GM12878 (cell line): ENCODE results near the gene TMOD2. TPM values are rescaled to one million over a fixed set of nuclear protein-coding genes. Genes with fewer than 3 reads are reported as not detected.

Experiments used
- BCL11A ChIP-seq: IDR thresholded peaks from 2 replicates; pipeline ENCODE4 v1.6.1; 2011; ENCODE audit warnings: low read depth, low read length
- BCLAF1 ChIP-seq: fragments of 450-650 bp; IDR thresholded peaks from 2 replicates; pipeline ENCODE4 v1.6.1; 2017; ENCODE audit warnings: antibody characterized with exemption, mild to moderate bottlenecking, moderate library complexity
- CHD4 ChIP-seq: fragments of 200-600 bp; sonication (generic); IDR thresholded peaks from 2 replicates; pipeline ENCODE4 v1.6.1; 2016; ENCODE audit warnings: mild to moderate bottlenecking
- CREB1 ChIP-seq: IDR thresholded peaks from 2 replicates; pipeline ENCODE4 v1.6.1; 2012; ENCODE audit warnings: low read depth, mild to moderate bottlenecking, inconsistent platforms
- CREM ChIP-seq: IDR thresholded peaks from 2 replicates; pipeline ENCODE4 v1.6.1; 2014; ENCODE audit warnings: antibody characterized with exemption, low read depth
- IKZF1 ChIP-seq: fragments of 450-650 bp; conservative IDR thresholded peaks from 2 replicates; pipeline ENCODE4 v1.6.1; 2017; ENCODE audit warnings: antibody characterized with exemption, mild to moderate bottlenecking
- NFYB ChIP-seq: IDR thresholded peaks from 2 replicates; pipeline ENCODE4 v1.6.1; 2011; ENCODE audit warnings: low read depth, mild to moderate bottlenecking, low read length, improper control_type of control experiment, moderate library complexity; ENCODE audit not compliant: insufficient read depth
- PBX3 ChIP-seq: IDR thresholded peaks from 2 replicates; pipeline ENCODE4 v1.6.1; 2011; ENCODE audit warnings: mild to moderate bottlenecking, low read depth, low read length, moderate library complexity; ENCODE audit not compliant: insufficient replicate concordance
- RB1 ChIP-seq: fragments of 450-650 bp; formaldehyde crosslinking; IDR thresholded peaks from 2 replicates; pipeline ENCODE4 v1.6.1; 2017; ENCODE audit warnings: mild to moderate bottlenecking, borderline replicate concordance
- RELB ChIP-seq: fragments of 450-650 bp; IDR thresholded peaks from 2 replicates; pipeline ENCODE4 v1.6.1; 2017; ENCODE audit warnings: low read depth, mild to moderate bottlenecking, moderate library complexity
- RUNX3 ChIP-seq: IDR thresholded peaks from 2 replicates; pipeline ENCODE4 v1.6.1; 2012; ENCODE audit warnings: low read length, inconsistent platforms
- SKIL ChIP-seq: fragments of 450-650 bp; IDR thresholded peaks from 2 replicates; pipeline ENCODE4 v1.6.1; 2017; ENCODE audit warnings: mild to moderate bottlenecking, low read depth, inconsistent platforms; ENCODE audit not compliant: poor library complexity, severe bottlenecking
- SREBF2 ChIP-seq: IDR thresholded peaks from 2 replicates; pipeline ENCODE4 v1.6.1; 2012; ENCODE audit warnings: mild to moderate bottlenecking, low read length
- SRF ChIP-seq, 2 experiments: IDR thresholded peaks; 2 replicates each; pipeline ENCODE4 v1.6.1; 2011; ENCODE audit warnings: low read depth in 2 of 2, low read length in 2 of 2, mild to moderate bottlenecking in 1 of 2, moderate library complexity in 1 of 2
- TCF3 ChIP-seq: IDR thresholded peaks from 2 replicates; pipeline ENCODE4 v1.6.1; 2012; ENCODE audit warnings: low read depth, mild to moderate bottlenecking, low read length, borderline replicate concordance; ENCODE audit not compliant: insufficient read depth
- TCF7 ChIP-seq: IDR thresholded peaks from 2 replicates; pipeline ENCODE4 v1.6.1; 2014; ENCODE audit warnings: antibody characterized with exemption, borderline replicate concordance
- USF2 ChIP-seq: IDR thresholded peaks from 2 replicates; pipeline ENCODE4 v1.6.1; 2011; ENCODE audit warnings: low read depth, low read length, improper control_type of control experiment, borderline replicate concordance
- ZBED1 ChIP-seq: IDR thresholded peaks from 2 replicates; pipeline ENCODE4 v1.6.1; 2016; ENCODE audit warnings: borderline replicate concordance
- ZNF24 ChIP-seq: fragments of 450-650 bp; IDR thresholded peaks from 2 replicates; pipeline ENCODE4 v1.6.1; 2017; ENCODE audit warnings: antibody characterized with exemption, mild to moderate bottlenecking
- ZNF274 ChIP-seq: IDR thresholded peaks from one replicate; pipeline ENCODE4 v1.8.0; 2011; ENCODE audit not compliant: insufficient read length, insufficient read depth
- ZNF384 ChIP-seq: IDR thresholded peaks from 2 replicates; pipeline ENCODE4 v1.6.1; 2012; ENCODE audit warnings: low read depth, mild to moderate bottlenecking, low read length, improper control_type of control experiment, borderline replicate concordance
- polyA plus RNA-seq, 11 experiments: library from polyadenylated mRNA; depleted of rRNA in 4 of 11; unstranded in 6 of 11; stranded (reverse) in 5 of 11; fragments of >200 nt; fragmentation: Nextera tagmentation in 4 of 11; fragmentation: Illumina TruSeq in 1 of 11; extraction: Ambion mirVana in 4 of 11; extraction: Trizol in 1 of 11; gene quantifications; 1 replicate in 1 of 11; 2 replicates in 10 of 11; pipeline versions ENCODE4 v1.2.1 to v1.2.3, GENCODE V29; 2011 to 2016; ENCODE audit warnings: inconsistent platforms in 2 of 11, missing spikeins in 2 of 11, low read depth in 1 of 11
- total RNA-seq, 4 experiments: library from RNA; depleted of rRNA in 3 of 4; stranded (reverse); fragments of >200 nt in 3 of 4; fragmentation: Illumina TruSeq in 1 of 4; extraction: Trizol in 1 of 4; gene quantifications; 2 replicates each; pipeline versions ENCODE4 v1.2.1 to v1.2.3, GENCODE V29; 2013 to 2021

The TMOD2 gene
- total and polyA plus RNA-seq, 10 of the 15 experiments (the other 5 are each of a cell fraction or from before 2014, with no cell fraction given): 0.61 to 15.2 (median 6.3) TPM

- TF ChIP-seq CREB1: peak; percentile 68
- TF ChIP-seq BCL11A: no peak
- TF ChIP-seq SREBF2: no peak
- peak in 1 of 2 experiments; percentile 32; a peak in 1 of 4 replicates for TF ChIP-seq SRF (IDR thresholded peaks at IDR 0.05; ENCODE audit: low read depth in 2 of 2, low read length in 2 of 2)
- TF ChIP-seq CHD4: no peak
- TF ChIP-seq CREM: peak; percentile 72
- peak; percentile 48 for TF ChIP-seq PBX3
- TF ChIP-seq ZNF24: no peak
- TF ChIP-seq RB1: no peak
- TF ChIP-seq ZNF384: no peak
- no peak for TF ChIP-seq NFYB
- TF ChIP-seq RUNX3: peak; percentile 22; the same call in 1 of the 2 replicates
- 0 out of 2 replicates have a peak, but pooled peaks have one; percentile 40 for TF ChIP-seq ZBED1
- TF ChIP-seq TCF3: 0 out of 2 replicates have a peak, but pooled peaks have one; percentile 25
- no peak for TF ChIP-seq TCF7
- no peak for TF ChIP-seq BCLAF1
- 0 out of 2 replicates have a peak, but pooled peaks have one; percentile 31 for TF ChIP-seq IKZF1
- no peak for TF ChIP-seq RELB
- no peak for TF ChIP-seq SKIL
- TF ChIP-seq USF2: no peak
- TF ChIP-seq ZNF274: no peak
Measured at GRCh38 chr15:51726302-51727073, 24.9 kb upstream of the TMOD2 start (continued).
